ENCODE data around the gene MEGF8. TPM values are rescaled to one million over a fixed set of nuclear protein-coding genes. Genes with fewer than 3 reads are reported as not detected.

MEGF8 gene
- total and polyA plus RNA-seq, 9 of the 15 experiments (the other 6 are each of a cell fraction or from before 2014, with no cell fraction given): 0.28 to 13.1 (median 3.0) TPM

DNA sequence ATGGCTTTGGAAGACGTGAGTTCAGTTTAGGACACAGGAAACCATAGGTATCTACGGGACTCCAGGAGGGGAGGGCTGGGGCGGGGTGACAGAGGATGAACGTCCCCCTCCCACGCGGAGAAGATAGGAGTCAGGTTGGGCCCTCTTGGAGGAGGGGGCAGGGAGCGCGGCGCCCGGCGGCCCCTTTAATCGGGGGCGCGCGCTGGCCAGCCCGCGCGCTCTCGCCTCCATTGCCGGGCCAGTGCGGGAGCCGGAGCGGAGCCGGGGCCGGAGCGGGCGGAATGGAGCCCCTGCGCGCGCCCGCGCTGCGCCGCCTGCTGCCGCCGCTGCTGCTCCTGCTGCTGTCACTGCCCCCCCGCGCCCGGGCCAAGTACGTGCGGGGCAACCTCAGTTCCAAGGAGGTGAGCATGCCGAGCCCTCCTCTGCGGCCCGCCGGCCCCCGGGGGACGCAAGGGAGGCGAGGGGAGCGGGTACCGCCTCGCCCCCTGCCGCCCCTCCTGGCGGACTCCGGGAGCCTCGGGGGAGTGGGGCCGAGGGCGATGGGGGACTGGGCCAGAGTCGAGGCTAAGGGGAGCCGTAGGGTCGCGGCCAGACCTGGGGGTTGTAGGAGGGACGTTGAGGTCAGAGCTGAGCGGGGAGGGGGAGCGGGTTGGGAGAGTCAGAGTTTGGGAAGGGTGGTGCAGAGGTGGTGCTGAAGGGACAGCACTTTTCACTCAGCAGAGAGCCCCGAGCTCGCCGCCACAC, 12.2 kb upstream of the MEGF8 start, which contains the start of gene TMEM145 (continued):
- TF ChIP-seq L3MBTL2 (IDR thresholded peaks at IDR 0.05) (0 out of 2 replicates have a peak, but pooled peaks have one; percentile 17), SMARCA5 (IDR thresholded peaks at IDR 0.05) (no peak), SAFB2 (IDR thresholded peaks at IDR 0.05; ENCODE audit: borderline replicate concordance, low read depth, low read length, severe bottlenecking) (no peak), HNRNPH1 (optimal IDR thresholded peaks at IDR 0.05; ENCODE audit: low read depth, low read length) (no peak), PTRF (tag; IDR thresholded peaks at IDR 0.05) (no peak), ZSCAN29 (IDR thresholded peaks at IDR 0.05) (no peak), NFATC3 (IDR thresholded peaks at IDR 0.05) (peak; percentile 47; the same call in 1 of the 2 replicates), BACH1 (tag; IDR thresholded peaks at IDR 0.05) (no peak), POU5F1 (IDR thresholded peaks at IDR 0.05; ENCODE audit: borderline replicate concordance, low read depth, low read length, partially characterized antibody) (no peak), RBM14 (IDR thresholded peaks at IDR 0.05; ENCODE audit: borderline replicate concordance, insufficient read depth, low read depth, low read length) (no peak), LARP7 (IDR thresholded peaks at IDR 0.05) (no peak), TRIM24 (IDR thresholded peaks at IDR 0.05) (no peak; a peak in 1 of 4 replicates), DMBX1 (CRISPR knock-in tag; IDR thresholded peaks at IDR 0.05; ENCODE audit: borderline replicate concordance) (no peak), SREBF2 (CRISPR knock-in tag; IDR thresholded peaks at IDR 0.05) (no peak), NRF1 (conservative IDR thresholded peaks at IDR 0.05 in 1 of 2, IDR thresholded peaks at IDR 0.05 in 1 of 2) (peak; percentile 76 to 81), ZNF23 (CRISPR knock-in tag; IDR thresholded peaks at IDR 0.05) (no peak), NUFIP1 (IDR thresholded peaks at IDR 0.05; ENCODE audit: partially characterized antibody) (no peak)
- TF ChIP-seq, protein P1, sequence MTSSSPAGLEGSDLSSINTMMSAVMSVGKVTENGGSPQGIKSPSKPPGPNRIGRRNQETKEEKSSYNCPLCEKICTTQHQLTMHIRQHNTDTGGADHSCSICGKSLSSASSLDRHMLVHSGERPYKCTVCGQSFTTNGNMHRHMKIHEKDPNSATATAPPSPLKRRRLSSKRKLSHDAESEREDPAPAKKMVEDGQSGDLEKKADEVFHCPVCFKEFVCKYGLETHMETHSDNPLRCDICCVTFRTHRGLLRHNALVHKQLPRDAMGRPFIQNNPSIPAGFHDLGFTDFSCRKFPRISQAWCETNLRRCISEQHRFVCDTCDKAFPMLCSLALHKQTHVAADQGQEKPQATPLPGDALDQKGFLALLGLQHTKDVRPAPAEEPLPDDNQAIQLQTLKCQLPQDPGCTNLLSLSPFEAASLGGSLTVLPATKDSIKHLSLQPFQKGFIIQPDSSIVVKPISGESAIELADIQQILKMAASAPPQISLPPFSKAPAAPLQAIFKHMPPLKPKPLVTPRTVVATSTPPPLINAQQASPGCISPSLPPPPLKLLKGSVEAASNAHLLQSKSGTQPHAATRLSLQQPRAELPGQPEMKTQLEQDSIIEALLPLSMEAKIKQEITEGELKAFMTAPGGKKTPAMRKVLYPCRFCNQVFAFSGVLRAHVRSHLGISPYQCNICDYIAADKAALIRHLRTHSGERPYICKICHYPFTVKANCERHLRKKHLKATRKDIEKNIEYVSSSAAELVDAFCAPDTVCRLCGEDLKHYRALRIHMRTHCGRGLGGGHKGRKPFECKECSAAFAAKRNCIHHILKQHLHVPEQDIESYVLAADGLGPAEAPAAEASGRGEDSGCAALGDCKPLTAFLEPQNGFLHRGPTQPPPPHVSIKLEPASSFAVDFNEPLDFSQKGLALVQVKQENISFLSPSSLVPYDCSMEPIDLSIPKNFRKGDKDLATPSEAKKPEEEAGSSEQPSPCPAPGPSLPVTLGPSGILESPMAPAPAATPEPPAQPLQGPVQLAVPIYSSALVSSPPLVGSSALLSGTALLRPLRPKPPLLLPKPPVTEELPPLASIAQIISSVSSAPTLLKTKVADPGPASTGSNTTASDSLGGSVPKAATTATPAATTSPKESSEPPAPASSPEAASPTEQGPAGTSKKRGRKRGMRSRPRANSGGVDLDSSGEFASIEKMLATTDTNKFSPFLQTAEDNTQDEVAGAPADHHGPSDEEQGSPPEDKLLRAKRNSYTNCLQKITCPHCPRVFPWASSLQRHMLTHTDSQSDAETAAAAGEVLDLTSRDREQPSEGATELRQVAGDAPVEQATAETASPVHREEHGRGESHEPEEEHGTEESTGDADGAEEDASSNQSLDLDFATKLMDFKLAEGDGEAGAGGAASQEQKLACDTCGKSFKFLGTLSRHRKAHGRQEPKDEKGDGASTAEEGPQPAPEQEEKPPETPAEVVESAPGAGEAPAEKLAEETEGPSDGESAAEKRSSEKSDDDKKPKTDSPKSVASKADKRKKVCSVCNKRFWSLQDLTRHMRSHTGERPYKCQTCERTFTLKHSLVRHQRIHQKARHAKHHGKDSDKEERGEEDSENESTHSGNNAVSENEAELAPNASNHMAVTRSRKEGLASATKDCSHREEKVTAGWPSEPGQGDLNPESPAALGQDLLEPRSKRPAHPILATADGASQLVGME (CRISPR knock-in tag; IDR thresholded peaks at IDR 0.05): no peak
- TF ChIP-seq, protein P2, sequence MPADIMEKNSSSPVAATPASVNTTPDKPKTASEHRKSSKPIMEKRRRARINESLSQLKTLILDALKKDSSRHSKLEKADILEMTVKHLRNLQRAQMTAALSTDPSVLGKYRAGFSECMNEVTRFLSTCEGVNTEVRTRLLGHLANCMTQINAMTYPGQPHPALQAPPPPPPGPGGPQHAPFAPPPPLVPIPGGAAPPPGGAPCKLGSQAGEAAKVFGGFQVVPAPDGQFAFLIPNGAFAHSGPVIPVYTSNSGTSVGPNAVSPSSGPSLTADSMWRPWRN (IDR thresholded peaks at IDR 0.05; ENCODE audit: low read depth): no peak
- TF ChIP-seq, protein P3, sequence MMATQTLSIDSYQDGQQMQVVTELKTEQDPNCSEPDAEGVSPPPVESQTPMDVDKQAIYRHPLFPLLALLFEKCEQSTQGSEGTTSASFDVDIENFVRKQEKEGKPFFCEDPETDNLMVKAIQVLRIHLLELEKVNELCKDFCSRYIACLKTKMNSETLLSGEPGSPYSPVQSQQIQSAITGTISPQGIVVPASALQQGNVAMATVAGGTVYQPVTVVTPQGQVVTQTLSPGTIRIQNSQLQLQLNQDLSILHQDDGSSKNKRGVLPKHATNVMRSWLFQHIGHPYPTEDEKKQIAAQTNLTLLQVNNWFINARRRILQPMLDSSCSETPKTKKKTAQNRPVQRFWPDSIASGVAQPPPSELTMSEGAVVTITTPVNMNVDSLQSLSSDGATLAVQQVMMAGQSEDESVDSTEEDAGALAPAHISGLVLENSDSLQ (IDR thresholded peaks at IDR 0.05): no peak

Measured in K562 (cell line).